Activated naive CD4-positive, alpha-beta T cell treated with anti-CD3 and anti-CD28 coated beads for 36 hours (primary cell): ENCODE results near the gene STX18. TPM values are rescaled to one million over a fixed set of nuclear protein-coding genes. Genes with fewer than 3 reads are reported as not detected.
"Not testable (repeated sequence)": the region's sequence is repeated elsewhere in the genome, so short reads cannot be mapped to it uniquely, and the experiment has no call there.

Source experiments
- CTCF ChIA-PET: fragments of 350-600 bp; sonication (Branson Sonifier 250); formaldehyde crosslinking; loops from one replicate; lab custom pipeline; 2021; ENCODE audit warnings: antibody characterized with exemption; lab: Charles Lee
- DNase-seq: peaks from one replicate; pipeline ENCODE4 v3.0.0-alpha.2; 2020
- H3K27ac Mint-ChIP-seq: one replicate; pipeline ENCODE4 v1.8.0; 2021; ENCODE audit warnings: mild to moderate bottlenecking, mixed read lengths
- H3K27me3 Mint-ChIP-seq: one replicate; pipeline ENCODE4 v1.8.0; 2021; ENCODE audit warnings: low read depth, mixed read lengths
- H3K36me3 Mint-ChIP-seq: one replicate; pipeline ENCODE4 v1.8.0; 2021; ENCODE audit warnings: low read depth, mixed read lengths
- H3K4me1 Mint-ChIP-seq: one replicate; pipeline ENCODE4 v1.8.0; 2021; ENCODE audit warnings: low read depth, mixed read lengths
- H3K4me3 Mint-ChIP-seq: one replicate; pipeline ENCODE4 v1.8.0; 2021; ENCODE audit warnings: mild to moderate bottlenecking, moderate library complexity, mixed read lengths
- H3K9me3 Mint-ChIP-seq: one replicate; pipeline ENCODE4 v1.8.0; 2021; ENCODE audit warnings: mixed read lengths
- intact Hi-C: fragments of 100-400 bp; cut with micrococcal nuclease; formaldehyde crosslinking; loops from one replicate; pipeline ENCODE4 v1.15.1; 2023
- total RNA-seq, 2 experiments: library from RNA; stranded (reverse); gene quantifications; one replicate each; pipeline ENCODE4 v1.2.3, GENCODE V29; 2021

STX18 gene
- total RNA-seq, 2 experiments from 2014 or later, result 18.3 to 19.0 TPM

DNA sequence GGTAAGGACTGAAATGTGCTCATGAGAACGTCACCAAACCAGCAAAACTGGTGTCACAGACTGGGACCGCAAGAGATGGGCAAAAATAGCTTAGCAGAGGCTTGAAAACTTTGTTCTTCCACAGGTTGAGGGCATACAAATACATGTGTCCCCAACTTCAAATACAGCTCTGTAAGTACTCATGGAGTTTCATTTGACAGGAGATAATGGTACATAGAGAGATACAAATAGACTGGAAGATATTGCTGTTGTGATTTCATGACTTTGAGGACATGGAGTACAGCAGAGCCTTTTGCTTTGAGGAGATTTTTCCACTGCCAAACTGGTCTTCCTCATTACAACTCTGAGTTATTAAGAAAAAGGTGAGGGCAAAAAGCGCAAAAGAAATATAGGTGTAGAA is 70.7 kb downstream of the STX18 start:
- Mint-ChIP-seq H3K36me3 (peaks cover 40% of the 10 kb centered on the region), H3K9me3 (no peaks in the 10 kb centered on the region), H3K4me3 (no peak overlapping the region), H3K4me1 (peaks cover 7% of the 10 kb centered on the region), H3K27me3 (no peaks in the 10 kb centered on the region), H3K27ac (no peak overlapping the region)
- CTCF ChIA-PET, result no interaction called here
- intact Hi-C loops, result no loop called here
- no peak for DNase-seq

DNA sequence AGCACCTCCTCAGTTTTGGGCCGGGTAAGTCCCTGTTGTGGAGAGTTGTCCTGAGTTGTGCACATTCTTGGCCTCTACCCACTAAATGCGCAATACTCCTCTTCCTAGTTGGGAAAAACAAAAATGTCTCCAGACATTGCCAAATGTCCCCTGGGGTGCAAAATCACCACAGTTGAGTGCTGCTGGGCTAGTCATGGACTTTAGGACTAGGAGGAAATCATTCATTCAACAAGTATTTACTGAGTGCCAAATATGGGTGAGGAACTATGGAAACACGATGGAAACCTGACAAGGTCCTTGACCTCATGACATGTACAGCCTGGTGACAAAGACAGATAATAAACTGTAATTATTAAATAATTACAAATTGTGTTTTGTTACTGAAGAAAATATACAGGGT is 71.6 kb downstream of the STX18 start:
- DNase-seq, result no peak
- Mint-ChIP-seq H3K4me1 (peaks cover 7% of the 10 kb centered on the region), H3K4me3 (no peak overlapping the region), H3K9me3 (peaks cover 3% of the 10 kb centered on the region), H3K27ac (no peak overlapping the region), H3K27me3 (no peaks in the 10 kb centered on the region), H3K36me3 (peaks cover 50% of the 10 kb centered on the region)
- CTCF ChIA-PET, result no interaction called here
- intact Hi-C loops, result no loop called here

DNA sequence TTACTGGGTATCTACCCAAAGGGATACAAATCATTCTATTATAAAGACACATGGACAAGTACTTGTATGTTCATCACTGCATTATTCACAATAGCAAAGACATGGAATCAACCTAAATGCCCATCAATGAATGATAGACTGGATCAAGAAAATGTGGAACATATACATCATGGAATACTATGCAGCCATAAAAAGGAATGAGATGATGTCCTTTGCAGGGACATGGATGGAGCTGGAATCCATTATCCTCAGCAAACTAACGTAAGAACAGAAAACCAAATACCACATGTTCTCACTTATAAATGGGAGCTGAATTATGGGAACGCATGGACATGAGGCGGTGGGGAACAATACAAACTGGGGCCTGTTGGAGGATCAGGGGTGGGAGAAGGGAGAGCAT is 76.6 kb downstream of the STX18 start:
- CTCF ChIA-PET, result interaction anchor here (0.7 kb wide), 1 partner anchor 892 kb away, joined by 3 read pairs; no protein-coding TSS in a partner anchor
- H3K27ac Mint-ChIP-seq, intact Hi-C loops, H3K4me3 Mint-ChIP-seq, H3K9me3 Mint-ChIP-seq, DNase-seq, H3K27me3 Mint-ChIP-seq: not testable (repeated sequence)
- peaks cover 50% of the 10 kb centered on the region for H3K36me3 Mint-ChIP-seq
- peaks cover 22% of the 10 kb centered on the region for H3K4me1 Mint-ChIP-seq

DNA sequence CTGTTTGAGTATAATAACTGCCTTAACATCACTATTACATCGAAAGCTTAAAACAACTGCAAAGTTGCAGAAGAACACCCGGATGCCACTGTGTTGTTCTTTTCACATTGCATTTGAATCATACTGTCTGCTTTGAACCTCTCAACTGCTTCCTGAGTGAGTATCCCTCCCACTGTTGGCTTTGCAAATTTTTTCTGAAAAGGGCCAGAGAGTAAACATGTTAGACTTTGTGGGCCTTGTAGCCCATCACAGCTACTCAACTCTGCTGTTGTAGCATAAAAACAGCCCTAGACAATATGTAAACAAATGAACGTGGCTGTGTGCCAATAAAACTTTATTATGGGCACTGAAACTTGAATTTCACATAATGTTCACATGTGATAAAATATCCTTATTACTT is 78.9 kb downstream of the STX18 start:
- no peak overlapping the region for H3K27ac Mint-ChIP-seq
- intact Hi-C loops, result no loop called here
- peaks cover 6% of the 10 kb centered on the region for H3K9me3 Mint-ChIP-seq
- H3K4me3 Mint-ChIP-seq, result no peak overlapping the region
- H3K4me1 Mint-ChIP-seq, result peaks cover 22% of the 10 kb centered on the region
- H3K36me3 Mint-ChIP-seq, result peaks cover 39% of the 10 kb centered on the region
- DNase-seq, result no peak
- CTCF ChIA-PET, result no interaction called here
- H3K27me3 Mint-ChIP-seq, result no peaks in the 10 kb centered on the region

DNA sequence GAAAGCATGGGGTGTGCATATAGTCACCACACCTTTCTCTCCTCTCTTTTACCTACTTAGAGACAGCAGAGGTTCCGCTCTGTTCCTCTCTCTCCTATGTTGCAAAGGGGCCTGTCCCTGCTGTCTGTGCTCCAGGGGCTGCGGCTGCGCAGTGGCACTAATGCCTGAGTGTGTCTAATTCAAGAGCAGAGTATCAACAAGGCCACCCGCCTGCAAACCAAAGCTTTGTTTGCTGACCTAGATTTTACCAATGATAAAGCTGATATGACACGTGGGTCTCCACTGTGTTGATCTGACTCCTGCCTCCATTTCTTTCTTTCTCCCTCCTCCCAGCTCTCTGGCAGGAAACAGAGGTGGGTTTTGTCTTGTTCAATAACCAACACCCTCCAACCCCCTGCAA is 80.0 kb downstream of the STX18 start:
- H3K27ac Mint-ChIP-seq, result no peak overlapping the region
- CTCF ChIA-PET, result no interaction called here
- peaks cover 22% of the 10 kb centered on the region for H3K4me1 Mint-ChIP-seq
- intact Hi-C loops, result no loop called here
- no peak overlapping the region for H3K4me3 Mint-ChIP-seq
- H3K9me3 Mint-ChIP-seq, result peaks cover 6% of the 10 kb centered on the region
- peaks cover 32% of the 10 kb centered on the region for H3K36me3 Mint-ChIP-seq
- no peaks in the 10 kb centered on the region for H3K27me3 Mint-ChIP-seq
- DNase-seq, result peak; percentile 31

DNA sequence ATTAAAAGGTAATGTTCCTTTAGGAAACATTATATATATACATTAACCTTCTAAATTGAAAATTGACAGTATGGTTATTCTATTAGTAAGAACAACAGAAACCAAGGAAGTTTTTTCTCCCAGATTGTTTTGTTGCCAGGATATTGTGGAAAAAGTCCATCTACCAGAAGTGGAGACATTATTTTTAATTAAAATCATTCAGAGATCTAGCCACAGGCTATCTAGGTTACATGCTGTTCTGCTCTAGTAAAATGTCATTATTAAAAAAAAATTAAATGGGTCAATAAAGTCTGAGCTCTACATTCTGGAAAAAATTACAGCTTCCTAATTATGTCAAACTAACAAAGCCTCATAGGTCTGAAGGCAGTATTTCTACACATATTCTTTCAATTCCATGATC is 80.7 kb downstream of the STX18 start:
- H3K9me3 Mint-ChIP-seq, result peaks cover 6% of the 10 kb centered on the region

DNA sequence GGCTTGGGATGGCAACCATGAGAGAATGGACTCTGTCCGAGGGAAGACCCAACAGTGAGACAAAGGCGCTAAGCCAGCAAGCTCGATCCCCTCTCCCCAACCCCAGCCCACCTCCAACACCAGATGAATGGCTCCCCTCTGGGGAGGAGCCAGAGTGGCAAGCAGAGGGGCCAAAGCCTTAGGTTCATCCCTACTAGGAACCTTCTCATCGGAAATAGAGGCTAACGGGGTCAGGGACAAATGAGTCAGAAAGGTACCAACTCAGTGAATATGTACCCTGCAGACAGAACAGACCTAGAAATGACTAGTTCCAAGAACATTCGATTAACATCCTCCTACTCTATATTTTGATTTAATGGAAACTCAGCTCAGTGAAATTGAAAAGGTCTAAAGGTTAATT is 81.1 kb downstream of the STX18 start:
- Mint-ChIP-seq H3K36me3 (peaks cover 21% of the 10 kb centered on the region), H3K4me1 (peaks cover 22% of the 10 kb centered on the region), H3K27me3 (no peaks in the 10 kb centered on the region), H3K9me3 (peaks cover 6% of the 10 kb centered on the region), H3K4me3 (no peak overlapping the region), H3K27ac (no peak overlapping the region)
- CTCF ChIA-PET, result interaction anchor here (0.7 kb wide), 1 partner anchor 318 kb away, joined by 3 read pairs; no protein-coding TSS in a partner anchor
- intact Hi-C loops, result no loop called here
- peak; percentile 17 for DNase-seq

More for the DNA sequence above, 80.7 kb downstream of the STX18 start:
- no peaks in the 10 kb centered on the region for H3K27me3 Mint-ChIP-seq
- H3K4me1 Mint-ChIP-seq, result peaks cover 22% of the 10 kb centered on the region
- H3K4me3 Mint-ChIP-seq, result no peak overlapping the region
- CTCF ChIA-PET, result interaction anchor here (0.7 kb wide), 1 partner anchor 317 kb away, joined by 3 read pairs; no protein-coding TSS in a partner anchor
- intact Hi-C loops, result no loop called here
- no peak overlapping the region for H3K27ac Mint-ChIP-seq
- H3K36me3 Mint-ChIP-seq, result peaks cover 25% of the 10 kb centered on the region
- DNase-seq, result no peak

DNA sequence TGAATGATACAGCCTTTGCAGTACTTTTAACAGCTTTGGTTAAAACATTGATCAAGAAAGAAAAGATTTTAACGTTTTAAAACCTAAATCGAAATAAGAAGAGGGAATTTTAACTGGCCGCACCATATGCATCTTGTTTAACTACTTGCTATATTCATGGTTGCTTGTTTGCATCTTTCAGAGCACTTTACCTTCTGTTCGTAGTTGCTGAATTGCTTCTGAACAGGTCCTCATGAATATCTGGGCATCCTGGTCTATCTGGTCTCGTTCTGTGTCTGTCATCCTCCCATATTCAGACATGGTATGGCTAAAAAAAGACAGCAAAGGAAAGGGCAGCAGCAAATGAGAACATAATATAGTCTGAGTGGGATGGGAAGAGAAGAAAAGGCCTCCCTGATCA is 82.7 kb downstream of the STX18 start:
- Mint-ChIP-seq H3K4me3 (no peak overlapping the region), H3K27me3 (no peaks in the 10 kb centered on the region), H3K27ac (no peak overlapping the region), H3K36me3 (peaks cover 8% of the 10 kb centered on the region), H3K4me1 (peaks cover 20% of the 10 kb centered on the region), H3K9me3 (no peaks in the 10 kb centered on the region)
- intact Hi-C loops, result no loop called here
- no peak for DNase-seq
- CTCF ChIA-PET, result interaction anchor here (0.6 kb wide), 1 partner anchor 161 kb away, joined by 3 read pairs; no protein-coding TSS in a partner anchor

DNA sequence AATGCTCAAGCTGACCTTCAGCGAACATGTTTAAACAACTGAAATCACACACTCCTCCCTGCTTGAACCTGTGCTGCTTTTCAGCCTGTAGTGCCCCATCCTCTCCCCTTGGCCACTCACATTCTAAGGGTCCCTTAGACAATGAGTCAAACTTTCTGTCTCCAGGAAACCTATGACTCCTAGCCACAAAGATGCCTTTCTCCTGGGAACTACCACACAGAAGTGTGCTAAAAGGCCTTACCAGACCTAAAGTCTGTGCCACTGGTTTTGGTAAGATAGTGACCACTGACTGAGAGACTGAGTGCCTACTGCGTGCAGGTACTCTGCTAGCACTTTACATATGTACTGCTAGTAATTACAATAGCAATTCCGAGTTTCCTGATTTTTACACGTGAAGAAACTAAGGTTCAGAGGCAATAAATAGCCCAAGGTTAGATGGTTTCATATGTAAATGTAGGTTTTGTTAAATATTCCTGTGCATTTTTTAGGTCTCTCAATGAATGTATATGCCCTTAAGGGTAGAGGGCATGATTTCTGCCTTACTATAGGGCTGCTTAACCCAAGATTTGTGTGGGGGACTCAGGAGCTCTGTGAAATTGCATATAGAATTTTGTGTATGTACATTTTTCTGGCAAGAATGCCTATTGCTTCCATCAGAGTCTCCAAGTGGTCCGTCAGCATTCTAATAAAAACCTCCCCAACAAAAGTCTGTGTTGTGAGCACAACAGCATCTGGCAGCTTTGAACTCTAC is 83.9 kb downstream of the STX18 start:
- Mint-ChIP-seq H3K27me3 (no peaks in the 10 kb centered on the region), H3K36me3 (peaks cover 8% of the 10 kb centered on the region), H3K27ac (no peak overlapping the region)

DNA sequence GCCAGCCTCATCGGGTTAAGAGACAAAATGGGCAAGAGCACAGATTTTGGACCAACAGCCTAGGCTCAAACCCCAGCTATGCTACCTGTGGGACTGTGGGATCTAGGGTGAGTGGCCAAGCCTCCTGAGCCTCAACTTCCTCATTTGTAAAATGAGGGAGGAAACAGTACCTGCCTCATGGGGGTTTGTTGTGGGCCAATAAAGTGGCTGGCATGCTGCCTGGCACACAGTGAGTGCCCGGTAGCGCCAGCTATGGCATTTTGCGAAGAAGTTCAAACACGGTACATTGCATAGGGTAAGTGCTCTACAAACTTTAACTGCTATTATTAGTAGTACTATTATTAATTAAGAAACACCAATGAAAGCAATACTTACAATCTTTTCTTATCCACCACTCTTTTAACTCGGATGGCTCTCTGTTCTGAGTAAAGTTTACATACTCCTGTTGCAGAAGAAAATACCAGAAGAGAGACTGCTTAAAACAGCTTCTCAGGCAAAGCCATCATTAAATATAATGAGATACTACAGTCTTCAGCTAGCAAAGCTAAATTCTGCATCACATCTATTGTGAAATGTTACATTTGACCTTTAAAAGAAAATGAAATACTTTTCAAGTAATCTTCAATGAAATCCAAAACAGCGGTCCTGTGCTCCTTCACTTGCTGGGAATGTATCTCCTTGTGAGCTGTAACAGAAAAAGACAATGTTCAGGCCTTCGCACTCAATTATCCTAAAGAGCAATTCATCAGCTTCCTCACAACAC is 84.9 kb downstream of the STX18 start:
- Mint-ChIP-seq H3K9me3 (no peaks in the 10 kb centered on the region), H3K4me3 (no peak overlapping the region), H3K4me1 (peaks cover 7% of the 10 kb centered on the region), H3K36me3 (peaks cover 14% of the 10 kb centered on the region), H3K27me3 (no peaks in the 10 kb centered on the region), H3K27ac (no peak overlapping the region)
- no peak for DNase-seq
- intact Hi-C loops, result no loop called here
- CTCF ChIA-PET, result no interaction called here

More for the DNA sequence above, 83.9 kb downstream of the STX18 start:
- Mint-ChIP-seq H3K4me1 (peaks cover 14% of the 10 kb centered on the region), H3K9me3 (no peaks in the 10 kb centered on the region), H3K4me3 (no peak overlapping the region)
- CTCF ChIA-PET, result no interaction called here
- intact Hi-C loops, result no loop called here
- no peak for DNase-seq

DNA sequence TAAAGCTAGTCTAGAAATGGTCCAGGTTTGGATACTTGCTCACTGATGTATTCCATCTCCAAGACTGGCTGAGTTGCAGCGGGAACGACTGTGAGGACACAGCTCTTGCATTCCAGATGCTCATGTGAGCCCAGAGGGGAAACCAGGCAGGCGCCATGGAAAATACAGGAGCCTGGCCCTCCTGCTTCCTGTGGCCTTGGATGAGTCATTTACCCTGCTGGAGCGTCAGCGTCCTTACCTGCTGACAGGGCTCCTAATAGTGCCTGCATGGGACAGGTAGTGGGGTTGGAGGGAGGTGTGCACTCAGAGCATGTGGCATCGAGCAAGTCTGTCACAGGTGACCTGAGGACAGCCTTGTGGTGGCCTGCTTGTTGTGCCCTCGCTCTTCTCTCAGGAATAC is 85.5 kb downstream of the STX18 start:
- DNase-seq, result no peak
- Mint-ChIP-seq H3K27me3 (no peaks in the 10 kb centered on the region), H3K27ac (no peak overlapping the region), H3K36me3 (peaks cover 19% of the 10 kb centered on the region), H3K4me1 (peaks cover under 1% of the 10 kb centered on the region), H3K4me3 (no peak overlapping the region), H3K9me3 (no peaks in the 10 kb centered on the region)
- intact Hi-C loops, result no loop called here
- CTCF ChIA-PET, result no interaction called here

DNA sequence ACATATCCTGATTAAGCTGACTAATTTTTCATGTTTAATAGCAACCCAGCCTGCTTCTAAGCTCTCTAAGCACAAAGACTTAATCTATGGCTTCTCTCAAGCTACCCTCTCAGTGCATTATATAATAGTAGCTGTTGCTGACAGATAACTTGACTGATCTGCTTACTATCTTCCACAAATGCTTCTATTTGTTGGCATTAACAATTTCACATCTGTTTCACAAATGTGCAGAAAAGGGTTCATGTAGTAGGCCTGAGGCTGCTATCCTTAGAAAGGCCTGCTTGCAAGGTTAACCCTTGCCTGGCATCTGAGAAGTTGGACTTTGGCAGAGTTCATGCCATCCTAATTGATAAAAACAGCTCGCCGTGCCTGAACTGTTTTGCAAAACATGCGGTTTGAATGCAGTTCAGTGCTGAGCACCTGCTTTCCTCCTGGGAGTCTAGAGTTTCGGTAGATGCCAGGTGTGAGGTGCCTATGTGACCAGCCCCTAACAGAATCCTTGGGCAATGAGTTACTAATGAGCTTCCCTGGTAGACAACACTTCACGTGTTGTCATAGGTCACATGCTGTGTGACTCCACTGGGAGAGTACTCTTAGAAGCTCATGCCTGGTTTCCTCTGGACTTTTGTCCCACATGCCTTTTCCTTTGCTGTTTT is 86.5 kb downstream of the STX18 start:
- H3K27me3 Mint-ChIP-seq, result no peaks in the 10 kb centered on the region
- H3K4me3 Mint-ChIP-seq, result no peak overlapping the region
- no peaks in the 10 kb centered on the region for H3K9me3 Mint-ChIP-seq
- H3K4me1 Mint-ChIP-seq, result no peaks in the 10 kb centered on the region
- intact Hi-C loops, result no loop called here
- DNase-seq, result no peak
- CTCF ChIA-PET, result no interaction called here
- H3K36me3 Mint-ChIP-seq, result peaks cover 22% of the 10 kb centered on the region
- no peak overlapping the region for H3K27ac Mint-ChIP-seq
